ENCODE measurements around the gene MTHFD1L. TPM values are rescaled to one million over a fixed set of nuclear protein-coding genes. Genes with fewer than 3 reads are reported as not detected.
A peak's percentile ranks its signal among the peaks of the same experiment; 100 is the strongest.

MTHFD1L gene
- total RNA-seq, 1 donor from 2014 or later, result 107 TPM

- FAIRE-seq (no peak), DNase-seq (ENCODE audit: low read depth) (no peak)
- H3K4me1 Mint-ChIP-seq (ENCODE audit: low read depth, unreplicated experiment), result peaks cover 3% of the 10 kb centered on the region
Observed at GRCh38 chr6:150863213-150863928, 2.1 kb upstream of the MTHFD1L start.

DNA sequence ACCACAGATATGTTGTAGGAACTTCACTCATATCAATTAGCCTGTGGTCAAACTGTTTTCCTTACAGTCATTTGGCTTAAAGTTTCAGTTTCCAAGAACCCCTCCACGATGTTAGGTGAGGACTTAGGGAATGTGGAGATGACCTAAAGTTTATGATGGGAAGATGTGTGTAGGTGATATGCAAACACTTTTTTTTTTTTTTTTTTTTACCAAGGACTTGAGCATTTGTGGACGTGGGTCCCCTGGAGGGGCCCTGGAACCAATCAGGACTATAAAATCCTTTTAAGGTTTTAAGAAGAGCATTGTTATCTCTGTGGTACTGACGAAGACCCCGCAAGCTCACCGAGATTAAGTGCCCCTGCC lies 478 bp upstream of the MTHFD1L start:
- H3K79me2 ChIP-seq (ENCODE audit: insufficient read depth, low read length), result peaks cover 36% of the 10 kb centered on the region
- peak overlapping the region; percentile 99 for H3K9ac ChIP-seq (ENCODE audit: low read length)
- H3K4me3 Mint-ChIP-seq (ENCODE audit: unreplicated experiment), result peak overlapping the region; percentile 88
- TF ChIP-seq EZH2 (IDR thresholded peaks at IDR 0.05; ENCODE audit: insufficient read depth, low read length), result no peak
- TF ChIP-seq, protein P1, sequence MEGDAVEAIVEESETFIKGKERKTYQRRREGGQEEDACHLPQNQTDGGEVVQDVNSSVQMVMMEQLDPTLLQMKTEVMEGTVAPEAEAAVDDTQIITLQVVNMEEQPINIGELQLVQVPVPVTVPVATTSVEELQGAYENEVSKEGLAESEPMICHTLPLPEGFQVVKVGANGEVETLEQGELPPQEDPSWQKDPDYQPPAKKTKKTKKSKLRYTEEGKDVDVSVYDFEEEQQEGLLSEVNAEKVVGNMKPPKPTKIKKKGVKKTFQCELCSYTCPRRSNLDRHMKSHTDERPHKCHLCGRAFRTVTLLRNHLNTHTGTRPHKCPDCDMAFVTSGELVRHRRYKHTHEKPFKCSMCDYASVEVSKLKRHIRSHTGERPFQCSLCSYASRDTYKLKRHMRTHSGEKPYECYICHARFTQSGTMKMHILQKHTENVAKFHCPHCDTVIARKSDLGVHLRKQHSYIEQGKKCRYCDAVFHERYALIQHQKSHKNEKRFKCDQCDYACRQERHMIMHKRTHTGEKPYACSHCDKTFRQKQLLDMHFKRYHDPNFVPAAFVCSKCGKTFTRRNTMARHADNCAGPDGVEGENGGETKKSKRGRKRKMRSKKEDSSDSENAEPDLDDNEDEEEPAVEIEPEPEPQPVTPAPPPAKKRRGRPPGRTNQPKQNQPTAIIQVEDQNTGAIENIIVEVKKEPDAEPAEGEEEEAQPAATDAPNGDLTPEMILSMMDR (IDR thresholded peaks at IDR 0.05; ENCODE audit: insufficient read depth, low read depth, low read length), result no peak
- peaks cover 3% of the 10 kb centered on the region for H3K36me3 ChIP-seq (ENCODE audit: insufficient read depth, low read length)
- H3K4me2 ChIP-seq (ENCODE audit: low read length), result peak overlapping the region; percentile 98
- FAIRE-seq (no peak), DNase-seq (ENCODE audit: low read depth) (peak; percentile 64)
- H3K9me3 ChIP-seq (ENCODE audit: insufficient read depth, low read depth, low read length), result no peaks in the 10 kb centered on the region
- H3K27me3 Mint-ChIP-seq (ENCODE audit: low read depth, unreplicated experiment), result no peaks in the 10 kb centered on the region
- peaks cover 3% of the 10 kb centered on the region for H4K20me1 ChIP-seq (ENCODE audit: insufficient read depth, low read length)
- H2AFZ ChIP-seq (ENCODE audit: low read depth, low read length), result peak overlapping the region; percentile 82
- H3K36me3 Mint-ChIP-seq (ENCODE audit: low read depth, unreplicated experiment), result no peaks in the 10 kb centered on the region
- peaks cover 11% of the 10 kb centered on the region for H3K4me1 ChIP-seq (ENCODE audit: insufficient read depth, low read length)
- peaks cover 9% of the 10 kb centered on the region for H3K4me1 Mint-ChIP-seq (ENCODE audit: low read depth, unreplicated experiment)
- H3K9me3 Mint-ChIP-seq (ENCODE audit: unreplicated experiment), result no peaks in the 10 kb centered on the region
- H3K4me3 ChIP-seq (ENCODE audit: insufficient read depth, low read depth, low read length), result peak overlapping the region; percentile 83
- no peaks in the 10 kb centered on the region for H3K27me3 ChIP-seq (ENCODE audit: insufficient read depth, low read length)
- peak overlapping the region; percentile 97 for H3K27ac ChIP-seq (ENCODE audit: low read depth, low read length)
- H3K27ac Mint-ChIP-seq (ENCODE audit: unreplicated experiment), result peak overlapping the region; percentile 95

More at GRCh38 chr6:150863213-150863928, 2.1 kb upstream of the MTHFD1L start:
- peaks cover 19% of the 10 kb centered on the region for H3K79me2 ChIP-seq (ENCODE audit: insufficient read depth, low read length)
- H3K9me3 ChIP-seq (ENCODE audit: insufficient read depth, low read depth, low read length), result no peaks in the 10 kb centered on the region
- H3K27me3 ChIP-seq (ENCODE audit: insufficient read depth, low read length), result no peaks in the 10 kb centered on the region
- H3K9ac ChIP-seq (ENCODE audit: low read length), result no peak overlapping the region
- no peaks in the 10 kb centered on the region for H3K36me3 Mint-ChIP-seq (ENCODE audit: low read depth, unreplicated experiment)
- H3K4me1 ChIP-seq (ENCODE audit: insufficient read depth, low read length), result peaks cover 11% of the 10 kb centered on the region
- no peak overlapping the region for H3K4me3 Mint-ChIP-seq (ENCODE audit: unreplicated experiment)
- H2AFZ ChIP-seq (ENCODE audit: low read depth, low read length), result no peak overlapping the region
- H4K20me1 ChIP-seq (ENCODE audit: insufficient read depth, low read length), result no peaks in the 10 kb centered on the region
- H3K27ac Mint-ChIP-seq (ENCODE audit: unreplicated experiment), result peak overlapping the region; percentile 42
- H3K4me3 ChIP-seq (ENCODE audit: insufficient read depth, low read depth, low read length), result no peak overlapping the region
- peaks cover under 1% of the 10 kb centered on the region for H3K36me3 ChIP-seq (ENCODE audit: insufficient read depth, low read length)
- no peak overlapping the region for H3K27ac ChIP-seq (ENCODE audit: low read depth, low read length)
- H3K9me3 Mint-ChIP-seq (ENCODE audit: unreplicated experiment), result no peaks in the 10 kb centered on the region
- H3K4me2 ChIP-seq (ENCODE audit: low read length), result no peak overlapping the region
- no peaks in the 10 kb centered on the region for H3K27me3 Mint-ChIP-seq (ENCODE audit: low read depth, unreplicated experiment)
- TF ChIP-seq, protein P1 (IDR thresholded peaks at IDR 0.05; ENCODE audit: insufficient read depth, low read depth, low read length), result no peak
- no peak for TF ChIP-seq EZH2 (IDR thresholded peaks at IDR 0.05; ENCODE audit: insufficient read depth, low read length)

All from astrocyte (in vitro differentiated cells and primary cell).